CD14-positive monocyte (primary cell): Measurements from ENCODE around the gene RSRC1. TPM values are rescaled to one million over a fixed set of nuclear protein-coding genes. Genes with fewer than 3 reads are reported as not detected.

ENCODE experiments used
- DNase-seq, 3 donors: peaks; one replicate each; pipeline ENCODE4 v3.0.0-alpha.2; 2011 to 2022
- H2AFZ ChIP-seq: 2 replicates; pipeline ENCODE4 v1.6.0; 2012; ENCODE audit warnings: mild to moderate bottlenecking, low read depth, low read length, inconsistent platforms; ENCODE audit not compliant: insufficient read depth, poor library complexity, severe bottlenecking
- H3K27ac ChIP-seq, 2 donors: 1 replicate in 1 of 2; 2 replicates in 1 of 2; pipeline ENCODE4 v1.5.1; 2012 to 2013; ENCODE audit warnings: low read length in 2 of 2, control low read depth in 1 of 2, inconsistent platforms in 1 of 2, low read depth in 1 of 2, mild to moderate bottlenecking in 1 of 2
- H3K27me3 ChIP-seq, 2 donors: one replicate each; pipeline versions ENCODE4 v1.6.0 to v1.6.1; 2011 to 2013; ENCODE audit warnings: low read length in 2 of 2; ENCODE audit not compliant: control insufficient read depth in 2 of 2, insufficient read depth in 2 of 2
- H3K36me3 ChIP-seq, 2 donors: replicated peaks in 1 of 2; 1 replicate in 1 of 2; 2 replicates in 1 of 2; pipeline versions ENCODE4 v1.5.1 to v1.6.1; 2012 to 2013; ENCODE audit warnings: low read length in 2 of 2, control low read depth in 1 of 2, inconsistent platforms in 1 of 2, mild to moderate bottlenecking in 1 of 2; ENCODE audit not compliant: insufficient read depth in 2 of 2, control insufficient read depth in 1 of 2
- H3K4me1 ChIP-seq, 2 donors: 1 replicate in 1 of 2; 2 replicates in 1 of 2; pipeline versions ENCODE4 v1.5.1 to v1.6.1; 2012 to 2013; ENCODE audit warnings: low read length in 2 of 2, control low read depth in 1 of 2, inconsistent platforms in 1 of 2, mild to moderate bottlenecking in 1 of 2, moderate library complexity in 1 of 2; ENCODE audit not compliant: insufficient read depth in 2 of 2, control insufficient read depth in 1 of 2
- H3K4me2 ChIP-seq: replicated peaks from 2 replicates; pipeline ENCODE3; 2012; ENCODE audit warnings: low read length, moderate library complexity, mild to moderate bottlenecking; ENCODE audit not compliant: poor library complexity, severe bottlenecking; ENCODE audit errors: extremely low read depth
- H3K4me3 ChIP-seq, 3 experiments: fragments of 200-600 bp in 1 of 3; sonication (generic) in 1 of 3; replicated peaks in 1 of 3; 1 replicate in 2 of 3; 2 replicates in 1 of 3; pipeline ENCODE4 v1.5.1; 2011 to 2013; ENCODE audit warnings: low read length in 3 of 3, mild to moderate bottlenecking in 3 of 3, control low read depth in 2 of 3, low read depth in 2 of 3, inconsistent platforms in 1 of 3, moderate library complexity in 1 of 3
- H3K79me2 ChIP-seq: 2 replicates; pipeline ENCODE4 v1.6.0; 2012; ENCODE audit warnings: mild to moderate bottlenecking, control low read depth, inconsistent platforms, low read length, moderate library complexity; ENCODE audit not compliant: insufficient read depth
- H3K9ac ChIP-seq: 2 replicates; pipeline ENCODE4 v1.6.0; 2017; ENCODE audit warnings: low read length, mild to moderate bottlenecking; ENCODE audit not compliant: insufficient read depth, poor library complexity, severe bottlenecking
- H3K9me3 ChIP-seq, 2 donors: replicated peaks in 1 of 2; 1 replicate in 1 of 2; 2 replicates in 1 of 2; pipeline versions ENCODE4 v1.5.1 to v1.6.1; 2012 to 2013; ENCODE audit warnings: low read length in 2 of 2, control low read depth in 1 of 2; ENCODE audit not compliant: control insufficient read depth in 1 of 2, insufficient read depth in 1 of 2
- H4K20me1 ChIP-seq: 2 replicates; pipeline ENCODE4 v1.6.0; 2012; ENCODE audit warnings: mild to moderate bottlenecking, low read length, control low read depth, moderate library complexity; ENCODE audit not compliant: insufficient read depth
- H3K27ac Mint-ChIP-seq, 7 donors: one replicate each; pipeline ENCODE4 v1.8.0; 2020; ENCODE audit warnings: mild to moderate bottlenecking in 7 of 7, mixed read lengths in 7 of 7, moderate library complexity in 6 of 7, inconsistent platforms in 2 of 7
- H3K27me3 Mint-ChIP-seq, 3 donors: one replicate each; pipeline ENCODE4 v1.8.0; 2021 to 2022; ENCODE audit warnings: low read depth in 3 of 3, mild to moderate bottlenecking in 3 of 3, mixed read lengths in 3 of 3, moderate library complexity in 3 of 3, inconsistent platforms in 1 of 3
- H3K36me3 Mint-ChIP-seq, 2 donors: one replicate each; pipeline ENCODE4 v1.8.0; 2020; ENCODE audit warnings: mixed read lengths in 2 of 2, inconsistent platforms in 1 of 2, mild to moderate bottlenecking in 1 of 2
- H3K4me1 Mint-ChIP-seq: one replicate; pipeline ENCODE4 v1.8.0; 2020; ENCODE audit warnings: mild to moderate bottlenecking, mixed read lengths
- H3K4me3 Mint-ChIP-seq, 2 donors: one replicate each; pipeline ENCODE4 v1.8.0; 2020; ENCODE audit warnings: mild to moderate bottlenecking in 2 of 2, mixed read lengths in 2 of 2, moderate library complexity in 1 of 2
- H3K9me3 Mint-ChIP-seq, 7 donors: one replicate each; pipeline ENCODE4 v1.8.0; 2020 to 2022; ENCODE audit warnings: mixed read lengths in 7 of 7, mild to moderate bottlenecking in 6 of 7, moderate library complexity in 6 of 7, inconsistent platforms in 2 of 7
- CTCF ChIP-seq: fragments of 200-600 bp; IDR thresholded peaks from one replicate; pipeline ENCODE4 v1.8.0; 2022; ENCODE audit warnings: antibody characterized with exemption, mild to moderate bottlenecking
- WGBS: methylation state at CpG from one replicate; pipeline ENCODE4 v1.1.5; 2013; ENCODE audit warnings: missing lambda C conversion rate; ENCODE audit not compliant: insufficient coverage; 5-methylcytosine and 5-hydroxymethylcytosine counted together
- intact Hi-C, 2 donors: fragments of 100-400 bp; cut with micrococcal nuclease; formaldehyde crosslinking; loops; one replicate each; pipeline versions ENCODE4 v1.15.0 to v1.15.1; 2023
- polyA plus RNA-seq, 3 donors: library from polyadenylated mRNA; depleted of rRNA in 1 of 3; unstranded in 2 of 3; stranded (reverse) in 1 of 3; fragments of 300-500 nt in 2 of 3; fragments of >200 nt in 1 of 3; fragmentation: Illumina TruSeq in 2 of 3; gene quantifications; 1 replicate in 2 of 3; 2 replicates in 1 of 3; pipeline ENCODE4 v1.2.3, GENCODE V29; 2012 to 2021

RSRC1 gene
- polyA plus RNA-seq, 3 donors: 6.6 to 31.7 (median 15.1) TPM

- Histone ChIP-seq H3K36me3 (peaks cover 2 to 18% of the 10 kb centered on the region in 2 donors), H3K4me3 (no peak overlapping the region), H3K4me1 (peaks cover 12 to 14% of the 10 kb centered on the region in 2 donors), H3K79me2 (no peaks in the 10 kb centered on the region), H3K9ac (no peak overlapping the region), H2AFZ (no peak overlapping the region), H3K4me2 (no peak overlapping the region), H3K27ac (no peak overlapping the region), H3K27me3 (no peaks in the 10 kb centered on the region), H4K20me1 (no peaks in the 10 kb centered on the region), H3K9me3 (peaks cover 7 to 18% of the 10 kb centered on the region in 2 donors)
- H3K4me3 Mint-ChIP-seq: no peak overlapping the region
- WGBS: no CpG with 5 or more reads among the region's 4 CpGs
- intact Hi-C loops: no loop called here
- peaks cover 2 to 16% (median 12%) of the 10 kb centered on the region in 7 donors for H3K9me3 Mint-ChIP-seq
- peaks cover 9 to 12% of the 10 kb centered on the region in 2 donors for H3K36me3 Mint-ChIP-seq
- no peak for DNase-seq
- H3K27ac Mint-ChIP-seq: no peak overlapping the region
- no peaks in the 10 kb centered on the region for H3K27me3 Mint-ChIP-seq
- TF ChIP-seq CTCF: no peak
- peaks cover 19% of the 10 kb centered on the region for H3K4me1 Mint-ChIP-seq
These were observed 246.0 kb downstream of the RSRC1 start for GRCh38 chr3:158355623-158356588.

DNA sequence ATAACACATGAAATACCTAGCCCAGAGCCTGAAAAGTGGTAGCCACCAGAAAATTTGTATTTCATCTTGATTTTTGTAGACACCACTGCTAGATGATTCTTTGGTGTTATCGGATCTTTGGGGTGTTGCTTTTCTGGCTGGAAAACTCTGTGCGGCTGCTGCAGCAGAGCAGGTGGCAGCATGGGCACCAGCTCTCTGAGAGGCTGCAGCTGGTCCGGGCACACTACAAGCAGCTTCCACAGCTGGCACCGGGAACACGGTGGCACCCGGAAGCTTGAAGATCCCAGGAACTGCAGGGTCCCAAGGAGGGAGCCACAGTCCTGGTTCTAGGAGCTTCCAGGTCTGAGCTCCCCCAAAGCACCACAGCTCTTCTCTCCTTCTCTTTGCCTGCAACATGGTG, 249.4 kb downstream of the RSRC1 start:
- H3K4me3 ChIP-seq: no peak overlapping the region
- WGBS: 90% methylated on average over 6 of the region's 6 CpGs
- H3K4me1 ChIP-seq: no peaks in the 10 kb centered on the region
- H2AFZ ChIP-seq: no peak overlapping the region
- H3K9me3 ChIP-seq: peaks cover 7 to 21% of the 10 kb centered on the region in 2 donors
- DNase-seq: no peak
- H3K9ac ChIP-seq: no peak overlapping the region
- peaks cover 2 to 16% (median 12%) of the 10 kb centered on the region in 7 donors for H3K9me3 Mint-ChIP-seq
- H3K36me3 ChIP-seq: peaks cover 2 to 18% of the 10 kb centered on the region in 2 donors
- no peaks in the 10 kb centered on the region for H3K4me1 Mint-ChIP-seq
- no peak overlapping the region for H3K4me3 Mint-ChIP-seq
- no peak overlapping the region for H3K4me2 ChIP-seq
- no peak for TF ChIP-seq CTCF
- H3K27me3 Mint-ChIP-seq: peaks cover 0 to 1% (median 0%) of the 10 kb centered on the region in 3 donors
- H3K27me3 ChIP-seq: no peaks in the 10 kb centered on the region
- intact Hi-C loops: no loop called here
- H3K79me2 ChIP-seq: no peaks in the 10 kb centered on the region
- no peaks in the 10 kb centered on the region for H4K20me1 ChIP-seq
- peak overlapping the region in 1 of 7 donors; percentile 41 for H3K27ac Mint-ChIP-seq
- no peak overlapping the region for H3K27ac ChIP-seq
- H3K36me3 Mint-ChIP-seq: peaks cover 9 to 10% of the 10 kb centered on the region in 2 donors
